HCEC 1CT (cell line): Measurements from ENCODE around the gene ACADVL.
A peak's percentile ranks its signal among the peaks of the same experiment; 100 is the strongest.
"Not testable (repeated sequence)": the region's sequence is repeated elsewhere in the genome, so short reads cannot be mapped to it uniquely, and the experiment has no call there.

ENCODE experiments used
- DNase-seq: peaks from one replicate; pipeline ENCODE4 v3.0.0-alpha.2; 2017

ACADVL gene

DNA sequence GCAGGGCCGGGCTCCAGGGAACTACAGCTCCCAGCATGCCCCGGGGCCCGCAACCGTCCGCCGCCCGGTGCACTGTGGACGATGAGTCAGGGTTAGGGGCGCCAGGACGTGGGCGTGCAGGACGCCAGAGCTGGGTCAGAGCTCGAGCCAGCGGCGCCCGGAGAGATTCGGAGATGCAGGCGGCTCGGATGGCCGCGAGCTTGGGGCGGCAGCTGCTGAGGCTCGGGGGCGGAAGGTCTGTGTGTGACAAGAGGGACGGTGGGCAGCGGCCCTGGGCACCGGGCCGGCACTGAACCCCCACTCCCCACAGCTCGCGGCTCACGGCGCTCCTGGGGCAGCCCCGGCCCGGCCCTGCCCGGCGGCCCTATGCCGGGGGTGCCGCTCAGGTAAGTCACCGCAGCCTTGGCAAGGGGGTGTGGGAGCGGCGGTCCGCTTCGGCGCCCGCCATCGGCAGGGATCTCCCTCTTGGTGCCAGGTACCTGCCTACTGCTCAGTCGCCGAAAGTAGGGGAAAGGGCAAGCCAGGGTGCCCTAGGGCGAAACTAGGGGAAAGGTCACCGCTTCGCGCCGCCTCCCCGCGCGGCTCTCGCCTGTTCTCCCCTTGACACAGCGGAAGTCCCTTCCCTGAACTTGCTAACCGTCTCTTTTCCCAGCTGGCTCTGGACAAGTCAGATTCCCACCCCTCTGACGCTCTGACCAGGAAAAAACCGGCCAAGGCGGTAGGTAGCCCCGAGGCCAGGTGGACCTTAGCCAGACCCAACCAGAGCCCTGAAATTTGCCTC is at the start of gene ACADVL, which contains the start of gene DLG4:
Gene ACADVL, plus strand, starts transcription at position 127 of the 781 bp plus-strand sequence. Its CDS starts 47 bp downstream, at position 174.
Gene DLG4, minus strand, starts transcription at position 25 of the 781 bp plus-strand sequence.
- peak; percentile 86 for DNase-seq

DNA sequence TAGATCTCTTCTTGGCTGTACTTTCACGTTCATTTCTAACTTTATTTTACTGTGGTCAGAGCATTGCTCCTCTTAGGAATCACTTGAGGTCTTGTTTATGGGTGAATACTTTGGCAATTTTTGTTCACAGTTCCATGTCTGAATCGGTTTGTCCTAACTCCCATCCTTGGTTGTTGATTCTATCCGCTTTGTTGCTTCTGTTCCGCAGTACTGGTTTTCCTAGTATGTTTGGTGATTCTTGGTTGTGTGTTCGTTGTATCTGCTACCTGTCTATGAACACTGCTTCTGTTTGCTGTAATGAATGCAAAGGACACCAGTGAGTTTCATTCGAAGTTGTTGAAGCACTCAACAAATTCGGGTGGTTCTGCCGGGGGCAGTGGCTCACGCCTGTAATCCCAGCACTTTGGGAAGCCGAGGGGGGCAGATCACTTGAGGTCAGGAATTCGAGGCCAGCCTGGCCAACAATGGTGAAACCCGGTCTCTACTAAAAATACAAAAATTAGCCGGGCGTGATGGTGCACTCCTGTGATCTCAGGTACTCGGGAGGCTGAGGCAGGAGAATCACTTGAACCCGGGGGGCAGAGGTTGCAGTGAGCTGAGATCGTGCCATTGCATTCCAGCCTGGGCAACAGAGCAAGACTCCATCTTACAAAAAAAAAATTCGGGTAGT is 47.1 kb upstream of the ACADVL start:
- not testable (repeated sequence) for DNase-seq

DNA sequence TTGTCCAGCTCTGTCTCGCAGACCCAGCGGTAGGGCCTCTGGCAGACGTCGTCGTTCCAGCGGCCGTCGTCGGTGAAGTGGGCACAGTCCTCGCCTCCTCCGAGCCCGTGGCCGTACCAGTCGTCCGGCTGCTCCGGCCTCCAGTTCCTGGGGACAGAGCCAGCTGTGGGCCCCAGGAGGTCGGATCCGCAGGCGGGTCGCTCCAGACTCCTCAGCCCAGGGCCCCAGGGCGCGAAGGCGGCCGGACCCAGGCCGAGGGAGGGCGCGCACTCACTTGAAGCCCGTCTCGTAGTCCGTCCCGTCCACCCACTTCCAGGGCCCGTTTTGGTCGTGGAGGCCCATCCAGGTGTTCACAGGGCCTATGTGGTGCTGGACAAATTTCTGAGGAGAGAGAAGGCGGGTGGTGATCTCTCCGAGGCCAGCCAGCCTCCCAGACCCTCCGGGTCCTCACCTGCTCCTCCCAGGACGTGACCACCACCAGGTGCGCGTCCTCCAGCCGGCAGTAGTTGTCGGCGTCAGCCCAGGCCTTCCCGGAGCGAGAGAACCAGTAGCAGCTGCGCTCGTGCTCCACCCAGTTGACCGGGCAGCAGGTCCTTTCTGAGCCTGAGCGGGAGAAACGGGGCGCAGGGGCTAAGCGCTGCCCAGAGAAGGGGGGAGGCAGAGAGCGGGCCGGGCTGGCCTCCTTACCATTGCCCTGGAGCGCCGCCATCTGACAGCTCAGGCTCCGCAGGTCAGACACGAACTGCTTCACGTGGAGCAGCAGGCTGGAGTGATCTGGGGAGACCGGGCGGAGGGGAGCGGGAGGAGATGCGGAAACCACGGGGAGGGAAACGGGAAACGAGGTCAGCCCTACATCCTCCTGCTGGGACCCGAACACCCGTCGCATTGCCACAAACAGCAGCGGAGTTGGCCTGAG is 45.8 kb upstream of the ACADVL start:
- DNase-seq, result no peak

DNA sequence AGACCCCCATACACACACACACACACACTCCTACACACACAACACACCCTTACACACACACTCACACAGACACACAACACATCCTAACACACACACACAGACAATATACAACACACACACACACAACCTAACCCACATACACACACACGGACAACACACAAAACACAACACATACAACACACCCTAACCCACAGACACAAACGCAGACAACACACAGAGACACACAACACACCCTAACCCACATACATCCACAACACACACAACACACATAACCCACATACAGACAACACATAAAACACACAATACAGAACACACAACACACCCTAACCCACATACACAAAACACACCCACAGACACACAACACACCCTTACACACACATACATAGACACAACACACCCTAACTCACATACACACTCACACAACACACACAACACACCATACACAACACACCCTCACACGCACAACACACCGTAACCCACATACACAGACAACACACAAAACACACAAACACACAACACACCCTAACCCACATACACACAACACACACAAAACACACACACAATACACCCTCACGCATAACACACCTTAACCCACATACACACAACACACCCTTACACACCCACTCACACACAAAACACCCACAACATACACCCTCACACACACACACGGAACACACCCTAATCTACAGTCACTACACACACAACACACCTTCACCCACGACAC is 45.0 kb upstream of the ACADVL start:
- no peak for DNase-seq

DNA sequence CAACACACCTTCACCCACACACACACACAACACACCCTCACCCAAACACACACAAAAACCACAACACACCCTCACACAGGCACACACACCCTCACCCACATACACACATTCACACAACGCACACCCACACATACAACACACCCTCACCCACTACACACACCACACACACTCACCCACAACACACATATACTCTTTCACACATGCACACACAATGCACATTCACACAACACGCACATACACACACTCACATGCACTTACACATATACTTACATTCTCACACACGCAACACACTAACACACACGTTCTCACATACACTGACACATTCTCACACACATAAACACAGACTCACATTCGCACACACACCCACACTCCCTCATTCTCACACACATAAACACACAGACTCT is 44.4 kb upstream of the ACADVL start:
- no peak for DNase-seq

DNA sequence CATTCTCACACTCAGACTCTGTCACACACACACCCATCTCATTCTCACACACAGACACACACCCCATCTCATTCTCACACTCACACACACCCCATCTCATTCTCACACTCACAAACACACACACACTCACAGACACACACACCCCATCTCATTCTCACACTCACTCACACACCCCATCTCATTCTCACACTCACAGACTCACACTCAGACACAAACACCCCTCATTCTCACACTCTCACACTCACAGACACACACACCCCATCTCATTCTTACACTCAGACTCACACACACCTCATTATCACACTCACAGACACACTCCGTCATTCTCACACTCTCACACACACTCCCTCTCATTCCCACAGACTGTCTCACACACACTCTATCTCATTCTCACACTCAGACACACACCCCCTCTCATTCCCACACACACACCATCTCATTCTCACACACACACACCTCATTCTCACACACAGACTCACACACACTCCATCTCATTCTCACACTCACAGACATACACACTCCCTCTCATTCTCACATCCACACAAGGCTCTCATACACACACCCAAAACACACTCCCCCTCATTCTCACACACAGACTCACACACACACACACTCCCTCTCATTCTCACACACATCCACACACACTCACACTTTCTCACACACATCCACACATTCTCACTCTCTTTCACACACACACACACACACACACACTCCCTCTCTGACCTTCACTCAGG is 43.5 kb upstream of the ACADVL start:
- DNase-seq, result no peak

DNA sequence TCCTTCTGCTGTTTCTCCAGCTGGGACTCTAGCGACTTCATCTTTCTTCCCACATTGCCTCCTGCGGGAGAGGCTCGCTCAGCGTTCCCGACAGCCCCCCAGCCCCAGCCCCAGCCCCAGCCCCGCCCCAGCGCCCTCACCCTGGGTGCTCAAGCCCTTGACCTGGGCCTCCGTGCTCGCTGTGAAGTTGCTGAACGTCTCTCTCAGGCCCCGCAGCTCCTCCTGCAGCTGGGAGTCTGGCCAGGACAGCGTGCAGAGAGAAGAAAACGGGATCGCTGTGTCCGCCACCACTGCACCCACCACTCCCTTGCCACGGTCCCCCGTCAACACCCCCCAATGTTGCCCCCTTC is 42.9 kb upstream of the ACADVL start:
- DNase-seq, result no peak

DNA sequence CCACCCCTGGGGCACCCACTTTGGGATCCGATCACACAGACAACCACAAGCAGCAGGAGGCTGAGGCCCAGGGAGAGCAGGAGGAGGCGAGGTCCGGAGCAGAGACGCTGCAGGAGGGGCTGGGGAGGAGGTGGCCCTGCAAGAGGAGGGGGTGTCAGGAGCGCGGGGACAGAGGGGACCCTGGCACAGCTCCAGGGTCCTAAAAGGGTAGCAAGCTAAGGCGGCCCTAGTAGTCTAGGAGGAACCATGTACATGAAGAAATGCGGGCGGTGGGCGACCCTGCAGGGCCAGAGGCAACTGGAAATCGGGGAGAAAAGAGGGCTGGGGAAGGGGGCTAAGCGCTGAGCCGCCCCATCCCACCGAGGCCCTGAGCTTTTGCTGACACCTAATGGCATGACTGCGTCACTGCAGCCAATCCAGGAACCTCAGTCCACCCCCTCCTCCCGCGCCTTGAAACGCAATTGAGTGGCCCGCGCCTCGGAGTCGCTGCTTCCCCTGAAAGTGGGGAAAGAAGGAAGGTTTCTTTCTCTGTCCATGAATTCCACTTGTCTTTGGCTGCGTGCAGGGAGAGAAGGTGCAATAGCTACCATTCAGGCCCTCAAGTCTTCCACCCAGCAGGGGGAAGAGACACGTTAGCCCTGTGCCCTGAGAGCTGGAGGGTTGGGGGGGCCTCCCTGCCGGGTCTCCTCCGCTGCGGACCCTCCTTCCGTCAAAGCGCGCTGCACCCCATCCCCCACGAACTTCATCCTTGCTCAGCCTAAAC is 42.4 kb upstream of the ACADVL start:
- DNase-seq, result peak; percentile 42

DNA sequence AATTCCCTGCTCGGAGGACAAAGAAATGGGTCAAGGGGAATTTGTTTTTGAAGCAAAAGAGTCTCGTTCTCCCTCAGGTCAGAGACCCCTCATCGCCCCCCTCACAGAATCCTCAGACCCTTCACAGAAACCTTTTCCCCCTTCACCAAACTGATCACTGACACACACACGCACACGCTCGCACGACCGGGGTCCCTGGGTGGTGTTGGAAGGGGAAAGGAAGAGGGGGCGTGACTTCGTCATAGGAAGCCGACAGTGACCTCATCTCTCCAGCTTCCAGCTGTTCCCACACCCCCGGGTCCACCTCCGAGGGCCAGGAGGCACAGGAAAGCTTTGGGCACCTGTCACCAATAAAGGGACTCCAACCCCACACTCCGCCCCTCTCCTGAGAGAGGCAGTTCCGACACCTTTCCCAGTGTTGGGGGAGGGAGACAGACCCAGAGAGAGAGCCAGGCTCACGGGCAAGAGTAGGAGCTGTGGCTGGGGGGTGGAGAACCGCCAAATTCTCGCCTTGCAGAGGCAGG is 41.7 kb upstream of the ACADVL start:
- DNase-seq, result no peak

DNA sequence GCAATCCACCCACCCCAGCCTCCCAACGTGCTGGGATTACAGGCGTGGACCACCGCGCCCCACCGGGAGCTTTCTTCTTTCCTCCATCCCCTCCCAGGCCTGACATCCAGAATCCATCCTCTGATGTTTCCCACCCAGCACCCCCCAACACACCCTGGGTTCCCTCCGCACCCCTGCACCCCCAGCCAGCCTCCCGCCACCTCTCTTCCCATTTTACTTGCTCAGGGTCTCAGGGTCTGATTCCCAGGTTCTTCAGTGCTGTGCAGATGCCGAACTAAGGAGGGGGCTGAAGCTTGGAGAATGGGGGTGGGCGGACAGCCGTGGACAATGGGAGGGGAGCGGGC is 40.8 kb upstream of the ACADVL start:
- DNase-seq, result no peak

DNA sequence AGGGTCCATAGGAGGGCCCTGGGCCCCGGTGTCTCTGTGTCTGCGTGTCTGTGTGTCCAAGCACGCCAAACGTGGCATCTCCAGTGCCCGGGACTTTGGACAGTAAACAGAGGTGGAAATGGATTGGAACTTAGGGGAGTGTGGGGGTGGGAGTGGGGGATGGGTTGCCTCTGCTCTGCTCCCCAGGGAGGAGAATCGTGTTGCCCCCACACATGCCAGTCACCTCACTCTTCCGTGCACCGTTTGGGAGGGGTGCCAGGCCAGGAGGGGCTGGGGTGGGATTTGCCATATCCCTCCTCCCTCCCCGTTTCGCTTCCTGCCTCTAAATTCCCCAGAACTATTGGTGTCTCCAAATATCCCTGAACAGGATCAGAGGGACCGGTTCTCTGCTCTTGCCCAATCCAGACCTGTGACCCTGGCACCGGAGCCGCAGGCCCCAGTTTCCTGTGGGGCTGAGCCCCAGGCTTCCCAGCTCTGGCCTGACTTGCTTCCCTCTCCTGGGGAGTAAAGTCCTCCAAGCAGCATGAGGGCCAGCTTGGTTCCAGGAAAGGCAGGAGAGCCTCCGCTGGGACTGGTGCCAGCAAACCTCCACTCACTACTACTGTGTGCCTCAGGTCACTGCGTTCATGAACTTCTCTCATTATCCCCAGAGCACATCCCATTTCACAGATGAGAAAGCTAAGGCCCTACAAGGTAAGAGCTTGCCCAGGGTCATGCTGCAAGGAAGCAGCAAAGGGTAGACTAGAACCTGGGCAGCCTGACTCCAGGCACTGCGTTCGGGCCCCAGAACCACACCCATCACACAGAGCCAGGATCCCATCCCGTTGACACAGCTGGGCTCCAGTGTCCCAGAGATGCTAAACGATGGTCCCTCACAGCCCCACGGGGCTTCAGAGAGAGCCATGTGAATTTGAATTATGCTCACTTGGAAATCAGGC is 40.2 kb upstream of the ACADVL start, which contains the start of gene ASGR1:
Gene ASGR1, minus strand, starts transcription at position 54 of the 938 bp plus-strand sequence. CDS start 807 bp downstream, outside the sequence.
- DNase-seq, result no peak

DNA sequence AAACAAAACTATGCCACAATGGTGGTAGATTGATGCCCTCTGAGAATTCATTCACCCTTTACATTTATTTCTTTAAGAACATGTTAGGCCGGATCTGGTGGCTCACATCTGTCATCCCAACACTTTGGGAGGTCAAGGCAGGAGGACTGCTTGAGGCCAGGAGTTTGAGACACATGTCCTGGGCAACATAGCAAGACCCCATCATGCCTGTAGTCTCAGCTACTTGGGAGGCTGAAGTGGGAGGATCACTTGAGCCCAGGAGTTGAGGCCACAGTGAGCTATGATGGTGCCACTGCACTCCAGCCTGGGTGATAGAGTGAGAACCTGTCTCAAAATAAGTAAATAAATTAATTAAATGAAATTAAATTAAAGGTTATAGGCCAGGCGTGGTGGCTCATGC is 37.6 kb upstream of the ACADVL start:
- not testable (repeated sequence) for DNase-seq

DNA sequence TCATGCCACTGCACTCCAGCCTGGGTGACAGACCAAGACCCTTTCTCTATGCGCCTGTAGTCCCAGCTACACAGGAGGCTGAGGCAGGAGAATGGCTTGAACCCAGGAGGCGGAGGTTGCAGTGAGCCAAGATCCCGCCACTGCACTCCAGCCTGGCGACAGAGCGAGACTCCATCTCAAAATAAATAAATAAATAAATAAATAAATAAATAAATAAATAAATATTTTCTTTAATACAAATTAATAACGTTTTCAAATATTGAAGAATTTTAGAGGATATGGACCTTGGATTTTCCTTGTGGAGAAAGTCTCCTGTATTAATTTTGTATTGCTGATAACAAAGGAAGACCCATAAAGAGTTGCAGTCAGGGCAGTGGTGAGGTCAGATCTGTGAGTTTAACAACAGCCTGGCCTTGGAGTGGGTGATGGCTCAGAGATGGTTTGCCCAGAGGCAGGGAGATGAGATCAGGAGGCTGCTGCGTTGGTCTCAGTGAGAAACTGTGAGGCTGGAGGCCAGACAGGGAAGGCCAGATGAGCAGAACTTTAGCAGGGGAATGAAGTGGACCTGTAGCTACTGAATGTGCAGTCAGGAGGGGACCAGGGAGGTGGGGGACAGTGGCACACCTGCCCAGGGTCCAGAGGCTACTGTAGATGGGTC is 36.2 kb upstream of the ACADVL start:
- no peak for DNase-seq

DNA sequence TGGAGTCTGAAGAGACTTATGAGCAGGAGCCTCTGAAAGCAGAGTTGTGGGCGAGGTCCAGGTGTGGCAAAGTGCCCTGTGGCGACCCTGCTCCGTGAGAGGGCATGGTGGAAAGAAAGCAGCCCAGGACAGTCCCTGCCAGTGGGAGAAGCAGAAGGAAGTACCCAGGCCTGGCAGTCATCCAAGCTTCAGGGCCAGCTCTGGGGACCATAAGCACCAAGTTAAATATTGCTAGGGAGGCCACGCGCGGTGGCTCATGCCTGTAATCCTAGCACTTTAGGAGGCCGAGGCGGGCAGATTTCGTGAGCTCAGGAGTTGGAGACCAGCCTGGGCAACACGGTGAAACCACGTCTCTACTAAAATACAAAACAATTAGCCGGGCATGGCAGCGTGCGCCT is 35.6 kb upstream of the ACADVL start:
- no peak for DNase-seq

DNA sequence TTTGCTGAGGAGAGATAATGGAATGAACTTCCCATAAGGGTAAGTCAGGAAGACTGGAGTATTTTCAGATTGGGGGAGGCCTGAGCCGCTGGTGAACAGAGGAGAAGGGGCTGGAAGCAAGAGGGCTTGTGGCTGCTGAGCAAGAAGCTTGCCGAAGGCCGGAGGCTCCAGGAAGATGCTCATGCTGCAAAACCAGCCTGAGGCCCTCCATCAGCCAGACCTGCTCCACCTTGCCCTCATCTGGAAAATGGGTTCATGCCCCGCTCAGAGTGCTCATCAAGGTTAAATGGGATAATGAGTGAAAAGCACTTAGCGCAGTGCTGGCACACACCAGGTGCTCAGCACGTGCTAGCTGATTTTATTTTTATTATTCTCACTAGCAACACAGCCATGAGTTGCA is 35.1 kb upstream of the ACADVL start:
- no peak for DNase-seq

DNA sequence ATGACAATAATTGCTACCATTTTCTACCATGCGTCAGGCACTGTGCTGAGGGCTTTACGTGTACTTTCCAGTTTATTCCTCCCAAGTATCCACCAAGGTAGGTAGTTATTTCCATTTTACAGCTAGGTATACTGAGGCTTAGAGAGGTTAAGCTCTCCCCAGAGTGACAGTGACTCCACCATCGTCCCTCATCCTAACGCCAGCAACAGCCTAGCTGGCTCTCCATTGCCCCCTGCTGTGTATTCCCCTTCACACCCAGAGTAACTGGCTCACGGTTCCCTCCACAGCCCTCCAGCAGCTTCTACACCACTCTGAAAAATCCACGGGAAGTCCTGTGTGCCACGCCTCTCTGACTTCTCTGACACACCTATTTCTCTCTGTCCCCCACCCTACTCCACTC is 33.5 kb upstream of the ACADVL start:
- no peak for DNase-seq

DNA sequence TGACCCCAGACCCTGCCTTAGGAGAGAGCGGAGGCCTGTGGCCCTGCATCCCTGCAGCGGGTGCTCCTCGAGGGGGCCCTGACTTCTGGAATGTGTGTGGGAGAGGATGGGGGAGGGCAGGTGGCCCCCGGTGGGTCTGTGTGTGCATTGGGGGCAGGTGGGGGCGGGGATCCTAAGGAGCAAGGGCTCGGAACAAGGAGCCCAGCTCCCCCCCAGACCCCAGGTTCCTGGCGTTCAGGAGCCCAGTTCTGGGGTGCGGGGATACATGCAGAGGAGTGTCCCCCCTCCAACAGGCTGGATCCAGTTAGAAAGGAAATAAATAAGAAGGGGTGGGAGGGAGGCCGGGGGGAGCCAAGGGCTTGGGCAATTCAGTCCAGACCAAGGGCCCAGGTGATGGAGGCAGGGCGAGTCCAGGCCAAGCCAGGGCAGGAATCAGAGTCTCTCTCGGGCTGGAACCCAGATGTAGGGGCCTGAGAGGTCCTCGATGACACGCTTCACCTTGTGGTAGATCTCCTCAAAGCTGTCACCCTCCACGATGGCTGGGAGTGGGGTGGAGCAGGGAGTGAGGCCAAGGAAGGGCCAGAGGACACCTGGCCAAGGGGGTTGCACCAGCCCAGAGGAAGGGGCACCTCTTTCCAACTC is 29.3 kb upstream of the ACADVL start:
- DNase-seq, result no peak

DNA sequence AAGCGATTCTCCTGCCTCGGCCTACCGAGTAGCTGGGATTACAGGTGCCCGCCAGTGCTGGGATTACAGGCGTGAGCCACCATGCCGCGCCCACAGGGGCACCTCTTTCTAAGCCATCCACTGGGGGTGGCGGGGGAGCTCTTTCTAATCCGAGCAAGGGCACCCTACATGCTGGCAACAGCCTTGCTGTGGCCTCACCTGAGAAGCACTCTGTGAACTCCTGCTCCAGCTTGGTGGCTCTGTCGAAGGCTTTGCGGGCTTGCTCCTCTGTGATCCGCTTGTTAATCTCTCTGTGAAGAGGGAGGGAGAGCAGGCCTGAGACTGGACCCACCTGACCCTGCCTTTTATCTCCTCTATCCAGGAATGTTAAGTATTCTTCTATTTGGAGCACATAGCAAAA is 28.7 kb upstream of the ACADVL start:
- DNase-seq, result no peak
